Neural cell (in vitro differentiated cells): Measurements from ENCODE around the gene USP36.

Experiments used
- EP300 ChIP-seq: fragments of 450-650 bp; conservative IDR thresholded peaks from 2 replicates; pipeline ENCODE4 v1.6.1; 2014; ENCODE audit warnings: antibody characterized with exemption, mild to moderate bottlenecking, moderate library complexity; ENCODE audit not compliant: poor library complexity, severe bottlenecking
- TAF1 ChIP-seq: IDR thresholded peaks from 2 replicates; pipeline ENCODE4 v1.6.1; 2012; ENCODE audit warnings: low read depth

DNA sequence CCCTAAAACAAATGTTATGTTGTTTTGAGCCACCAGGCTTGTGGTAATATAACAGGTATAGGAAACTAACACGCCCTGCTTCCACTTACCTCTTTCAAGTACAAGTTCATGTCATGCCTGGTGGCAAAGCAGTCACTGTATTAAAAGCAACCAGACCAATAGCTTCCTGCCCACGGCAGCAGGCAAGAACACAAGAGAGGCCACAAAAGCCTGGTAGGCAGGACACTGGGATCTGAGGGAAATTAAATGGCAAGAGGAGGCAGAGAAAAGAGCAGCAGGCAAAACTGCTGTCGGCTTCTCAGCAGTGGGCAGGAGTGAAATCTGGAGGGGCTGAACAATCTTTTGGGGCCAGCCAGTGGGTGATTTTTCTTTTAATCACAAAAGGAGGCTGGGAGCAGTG lies 60.8 kb downstream of the USP36 start:
- TF ChIP-seq TAF1 (no peak), EP300 (no peak)
